RWPE2 (cell line): ENCODE results near the gene TBC1D21.

Experiments
- ATAC-seq: fragments of 200-7000 bp; cut with Tn5 transposase; 3 replicates; pipeline ENCODE4 v1.9.1; 2021; ENCODE audit warnings: low read depth
- DNase-seq: peaks from one replicate; pipeline ENCODE4 v3.0.0-alpha.2; 2020; ENCODE audit warnings: low spot score
- H3K27ac ChIP-seq: fragments of 450-650 bp; 2 replicates; pipeline ENCODE4 v1.5.1; 2017; ENCODE audit warnings: mild to moderate bottlenecking; ENCODE audit not compliant: poor library complexity, severe bottlenecking
- H3K27me3 ChIP-seq: fragments of 250-450 bp; sonication (Bioruptor Pico); 2 replicates; pipeline ENCODE4 v1.5.1; 2021; ENCODE audit warnings: mild to moderate bottlenecking, moderate library complexity; ENCODE audit not compliant: insufficient read depth, poor library complexity, severe bottlenecking
- H3K36me3 ChIP-seq: fragments of 250-450 bp; sonication (Bioruptor Pico); 2 replicates; pipeline ENCODE4 v1.5.1; 2020; ENCODE audit warnings: low read depth, mild to moderate bottlenecking, moderate library complexity
- H3K4me1 ChIP-seq: fragments of 250-450 bp; sonication (Bioruptor Pico); 2 replicates; pipeline ENCODE4 v1.5.1; 2021; ENCODE audit warnings: mild to moderate bottlenecking, moderate library complexity; ENCODE audit not compliant: insufficient read depth, poor library complexity, severe bottlenecking
- H3K4me3 ChIP-seq: fragments of 250-450 bp; sonication (Bioruptor Pico); 2 replicates; pipeline ENCODE4 v1.5.1; 2021; ENCODE audit warnings: mild to moderate bottlenecking, moderate library complexity; ENCODE audit not compliant: severe bottlenecking
- H3K9me3 ChIP-seq: fragments of 250-450 bp; sonication (Bioruptor Pico); 2 replicates; pipeline ENCODE4 v1.5.1; 2021; ENCODE audit warnings: mild to moderate bottlenecking, moderate library complexity; ENCODE audit not compliant: severe bottlenecking
- TF ChIP-seq, protein P1 (sequence below): fragments of 450-650 bp; IDR thresholded peaks from one replicate; pipeline ENCODE4 v1.5.1; 2017; ENCODE audit warnings: mild to moderate bottlenecking, moderate library complexity; ENCODE audit not compliant: poor library complexity, severe bottlenecking

TBC1D21 gene

DNA sequence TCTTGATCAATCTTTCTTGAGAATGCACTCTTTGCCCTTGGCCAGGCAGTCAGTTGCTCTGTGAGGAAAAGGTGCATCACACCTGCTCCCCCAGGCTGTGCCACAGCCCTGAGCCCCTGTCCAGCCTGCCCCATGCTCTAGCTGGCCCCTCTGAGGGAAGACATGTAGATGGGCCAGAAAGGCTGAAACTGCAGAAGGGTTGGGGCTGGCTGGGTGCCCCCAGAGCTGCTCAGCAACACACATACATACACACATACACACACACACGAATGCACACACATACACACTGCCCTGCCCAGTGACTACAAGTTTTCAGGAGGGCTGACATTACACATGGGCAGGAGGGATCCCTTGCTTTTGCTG, 16.4 kb downstream of the TBC1D21 start:
- H3K27me3 ChIP-seq = peaks cover 9% of the 10 kb centered on the region
- ATAC-seq (peak; percentile 15; the same call in 1 of the 3 replicates), DNase-seq (no peak)
- TF ChIP-seq, protein P1, sequence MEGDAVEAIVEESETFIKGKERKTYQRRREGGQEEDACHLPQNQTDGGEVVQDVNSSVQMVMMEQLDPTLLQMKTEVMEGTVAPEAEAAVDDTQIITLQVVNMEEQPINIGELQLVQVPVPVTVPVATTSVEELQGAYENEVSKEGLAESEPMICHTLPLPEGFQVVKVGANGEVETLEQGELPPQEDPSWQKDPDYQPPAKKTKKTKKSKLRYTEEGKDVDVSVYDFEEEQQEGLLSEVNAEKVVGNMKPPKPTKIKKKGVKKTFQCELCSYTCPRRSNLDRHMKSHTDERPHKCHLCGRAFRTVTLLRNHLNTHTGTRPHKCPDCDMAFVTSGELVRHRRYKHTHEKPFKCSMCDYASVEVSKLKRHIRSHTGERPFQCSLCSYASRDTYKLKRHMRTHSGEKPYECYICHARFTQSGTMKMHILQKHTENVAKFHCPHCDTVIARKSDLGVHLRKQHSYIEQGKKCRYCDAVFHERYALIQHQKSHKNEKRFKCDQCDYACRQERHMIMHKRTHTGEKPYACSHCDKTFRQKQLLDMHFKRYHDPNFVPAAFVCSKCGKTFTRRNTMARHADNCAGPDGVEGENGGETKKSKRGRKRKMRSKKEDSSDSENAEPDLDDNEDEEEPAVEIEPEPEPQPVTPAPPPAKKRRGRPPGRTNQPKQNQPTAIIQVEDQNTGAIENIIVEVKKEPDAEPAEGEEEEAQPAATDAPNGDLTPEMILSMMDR = no peak
- H3K36me3 ChIP-seq = no peaks in the 10 kb centered on the region
- H3K4me1 ChIP-seq = no peaks in the 10 kb centered on the region
- no peak overlapping the region for H3K4me3 ChIP-seq
- H3K27ac ChIP-seq = no peak overlapping the region
- no peaks in the 10 kb centered on the region for H3K9me3 ChIP-seq

DNA sequence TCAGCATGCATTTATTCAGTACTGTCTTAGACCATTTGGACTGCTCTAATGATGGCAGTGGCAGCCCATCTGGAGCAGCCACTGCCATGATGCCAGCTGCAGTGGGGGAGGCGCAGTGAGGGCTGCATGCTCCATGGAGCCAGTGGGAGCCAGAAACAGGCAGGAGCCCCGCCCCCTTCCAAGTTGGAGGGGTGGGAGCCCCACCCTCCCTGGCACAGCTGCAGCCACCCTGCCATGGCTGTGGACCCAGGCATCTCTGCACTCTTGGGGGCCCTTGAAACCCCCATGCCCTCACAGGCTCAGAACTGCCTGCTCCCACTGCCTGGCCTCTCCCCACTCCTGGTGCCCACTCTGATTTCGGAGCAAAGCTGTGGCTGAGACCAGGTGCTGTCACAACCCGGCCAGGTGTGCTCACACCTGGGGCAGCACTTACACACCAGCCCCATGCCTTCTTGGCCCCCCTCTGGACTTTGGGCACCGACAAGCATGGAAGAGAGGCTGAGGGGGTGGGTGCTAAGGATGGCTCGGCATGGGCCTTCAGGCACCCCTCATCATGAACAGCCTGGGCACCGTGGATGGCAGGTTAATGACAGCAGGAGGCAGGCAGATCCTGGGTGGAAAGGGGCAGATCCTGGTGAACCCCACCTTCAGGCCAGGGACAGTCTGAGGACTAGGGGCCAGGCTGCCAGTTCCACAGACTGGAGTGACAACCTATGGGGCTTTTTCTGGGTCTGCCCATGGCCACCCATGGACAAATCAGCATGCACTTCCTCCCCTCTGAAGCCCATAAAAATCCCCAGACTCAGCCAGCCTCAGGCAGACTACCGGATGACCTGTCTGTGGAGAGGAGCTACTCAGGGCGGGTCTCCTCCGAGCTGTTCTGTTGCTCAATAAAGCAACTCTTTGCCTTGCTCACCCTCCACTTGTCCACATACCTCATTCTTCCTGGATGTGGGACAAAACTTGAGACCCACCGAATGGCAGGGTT, 18.3 kb downstream of the TBC1D21 start:
- Histone ChIP-seq H3K27ac (no peak overlapping the region), H3K36me3 (no peaks in the 10 kb centered on the region), H3K27me3 (peaks cover 9% of the 10 kb centered on the region), H3K4me3 (no peak overlapping the region), H3K4me1 (no peaks in the 10 kb centered on the region), H3K9me3 (no peaks in the 10 kb centered on the region)
- DNase-seq (peak; percentile 60), ATAC-seq (no peak)
- TF ChIP-seq, protein P1 = no peak

DNA sequence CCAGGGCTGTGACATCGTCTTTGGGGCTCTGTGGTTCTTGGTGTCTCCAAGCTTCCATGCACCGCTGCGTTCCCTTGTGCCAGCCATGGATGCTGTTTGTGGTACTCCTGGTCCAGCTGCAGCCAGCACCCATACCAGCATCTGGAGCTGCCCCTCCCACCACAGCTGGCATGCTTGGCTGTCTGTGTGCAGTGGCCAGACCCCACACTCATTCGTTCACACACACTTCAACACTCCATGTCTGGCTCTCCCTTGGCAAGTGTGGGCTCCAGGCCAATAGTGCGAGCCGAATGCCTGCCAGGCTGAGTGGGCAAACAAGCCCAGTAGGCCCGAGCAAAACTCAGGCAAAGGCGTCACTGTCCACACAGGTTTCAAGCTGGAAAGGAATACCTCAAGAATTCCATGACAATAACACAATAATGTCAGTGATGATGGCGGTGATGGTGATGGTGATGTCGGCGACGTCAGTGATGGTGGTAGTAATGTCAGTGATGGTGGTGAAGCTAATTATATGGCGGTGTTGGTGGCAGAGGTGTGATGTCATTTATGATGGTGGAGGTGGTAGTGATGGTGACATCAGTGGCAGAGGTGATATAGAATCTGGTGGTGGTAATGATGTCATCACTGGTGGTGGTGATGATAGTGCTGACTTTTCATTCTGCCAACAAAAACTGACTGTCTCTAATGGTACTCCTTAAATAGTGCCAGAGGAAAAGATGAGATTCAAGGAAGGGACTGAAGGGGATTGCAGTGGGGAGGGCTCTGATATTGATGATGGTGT, 19.3 kb downstream of the TBC1D21 start:
- no peak for ATAC-seq
- no peaks in the 10 kb centered on the region for H3K9me3 ChIP-seq
- H3K4me1 ChIP-seq = no peaks in the 10 kb centered on the region
- no peaks in the 10 kb centered on the region for H3K36me3 ChIP-seq
- peaks cover 9% of the 10 kb centered on the region for H3K27me3 ChIP-seq
- TF ChIP-seq, protein P1 = no peak
- no peak overlapping the region for H3K4me3 ChIP-seq
- DNase-seq = peak; percentile 55
- H3K27ac ChIP-seq = no peak overlapping the region

DNA sequence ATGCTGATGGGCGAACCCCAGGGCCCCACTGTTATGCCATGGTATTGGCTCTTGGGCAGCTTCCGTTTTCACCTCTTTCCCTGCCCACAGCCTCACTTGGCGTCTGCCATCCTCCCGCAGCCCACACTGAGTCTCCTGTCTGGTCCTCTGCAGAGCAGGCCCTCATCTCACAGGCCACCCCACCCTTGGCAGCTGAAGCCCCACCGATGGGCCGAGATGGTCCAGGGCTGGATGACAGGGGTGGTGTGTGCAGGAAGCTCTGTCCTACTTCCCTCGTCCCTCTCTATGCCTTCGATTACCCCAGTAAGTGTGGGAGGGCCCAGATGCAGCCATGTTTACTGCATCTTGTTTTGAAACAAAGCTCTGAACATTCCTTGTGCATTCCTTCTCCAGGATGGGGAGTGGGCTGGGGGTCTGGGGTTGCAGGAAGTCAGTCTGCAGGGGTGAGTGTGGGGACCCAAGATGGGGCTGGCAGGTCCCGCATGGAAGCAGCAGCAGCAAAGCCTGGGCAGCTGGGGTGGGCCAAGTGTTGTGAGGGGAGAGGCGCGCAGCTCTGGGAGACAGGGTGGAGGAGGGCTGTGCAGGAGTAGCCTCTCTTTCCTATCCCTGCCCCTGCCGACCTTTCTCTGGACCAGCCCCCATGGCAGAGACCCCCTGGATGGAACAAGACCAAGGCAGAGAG, 20.9 kb downstream of the TBC1D21 start:
- no peak for ATAC-seq
- TF ChIP-seq, protein P1 = no peak
- Histone ChIP-seq H3K27me3 (peaks cover 3% of the 10 kb centered on the region), H3K9me3 (no peaks in the 10 kb centered on the region), H3K36me3 (no peaks in the 10 kb centered on the region), H3K4me1 (no peaks in the 10 kb centered on the region), H3K27ac (no peak overlapping the region), H3K4me3 (no peak overlapping the region)
- DNase-seq = peak; percentile 69
